ENCODE results near the gene MZT1. TPM values are rescaled to one million over a fixed set of nuclear protein-coding genes. Genes with fewer than 3 reads are reported as not detected.

The MZT1 gene
- total and polyA plus RNA-seq, 9 of the 15 experiments (the other 6 are each of a cell fraction or from before 2014, with no cell fraction given), result 15.3 to 31.6 (median 24.1) TPM

DNA sequence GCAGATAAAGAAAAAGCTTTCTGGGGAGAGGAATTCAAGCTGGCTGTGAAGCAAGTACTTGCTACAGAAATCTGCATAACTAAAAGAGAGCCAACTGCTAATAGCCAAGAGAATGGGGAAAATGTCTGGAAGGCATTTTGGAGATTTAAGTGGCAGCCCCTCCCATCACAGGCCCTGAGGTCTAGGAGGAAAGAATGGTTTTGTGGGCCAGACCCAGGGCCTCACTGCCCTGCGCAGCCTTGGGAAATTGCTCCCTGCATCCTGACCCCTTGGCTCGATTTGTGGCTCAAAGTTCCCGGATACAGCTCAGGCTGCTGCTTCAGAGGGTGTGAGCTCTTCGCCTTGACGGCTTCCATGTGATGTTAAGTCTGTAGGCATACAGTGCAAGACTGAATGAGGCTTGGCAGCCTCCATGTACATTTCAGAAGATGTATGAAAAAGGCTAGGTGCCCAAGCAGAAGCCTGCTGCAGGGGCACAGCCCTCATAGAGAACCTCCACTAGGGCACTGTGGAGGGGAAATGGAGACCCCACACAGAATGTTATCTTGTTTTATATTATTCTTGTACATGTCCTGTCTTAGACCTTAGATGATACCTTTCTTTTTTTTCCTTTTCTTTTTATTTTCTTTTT, 34.4 kb downstream of the MZT1 start:
- H3K4me3 ChIP-seq, result no peak overlapping the region
- no peak for TF ChIP-seq FOSL1 (tag; conservative IDR thresholded peaks at IDR 0.05)
- TF ChIP-seq, protein P1, sequence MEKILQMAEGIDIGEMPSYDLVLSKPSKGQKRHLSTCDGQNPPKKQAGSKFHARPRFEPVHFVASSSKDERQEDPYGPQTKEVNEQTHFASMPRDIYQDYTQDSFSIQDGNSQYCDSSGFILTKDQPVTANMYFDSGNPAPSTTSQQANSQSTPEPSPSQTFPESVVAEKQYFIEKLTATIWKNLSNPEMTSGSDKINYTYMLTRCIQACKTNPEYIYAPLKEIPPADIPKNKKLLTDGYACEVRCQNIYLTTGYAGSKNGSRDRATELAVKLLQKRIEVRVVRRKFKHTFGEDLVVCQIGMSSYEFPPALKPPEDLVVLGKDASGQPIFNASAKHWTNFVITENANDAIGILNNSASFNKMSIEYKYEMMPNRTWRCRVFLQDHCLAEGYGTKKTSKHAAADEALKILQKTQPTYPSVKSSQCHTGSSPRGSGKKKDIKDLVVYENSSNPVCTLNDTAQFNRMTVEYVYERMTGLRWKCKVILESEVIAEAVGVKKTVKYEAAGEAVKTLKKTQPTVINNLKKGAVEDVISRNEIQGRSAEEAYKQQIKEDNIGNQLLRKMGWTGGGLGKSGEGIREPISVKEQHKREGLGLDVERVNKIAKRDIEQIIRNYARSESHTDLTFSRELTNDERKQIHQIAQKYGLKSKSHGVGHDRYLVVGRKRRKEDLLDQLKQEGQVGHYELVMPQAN (IDR thresholded peaks at IDR 0.05; ENCODE audit: borderline replicate concordance), result no peak
- TF ChIP-seq ZNF121 (CRISPR knock-in tag; conservative IDR thresholded peaks at IDR 0.05), result no peak
- TF ChIP-seq DACH1 (IDR thresholded peaks at IDR 0.05; ENCODE audit: partially characterized antibody), result no peak
- no peak for TF ChIP-seq ZSCAN32 (CRISPR knock-in tag; IDR thresholded peaks at IDR 0.05)
- TF ChIP-seq, protein P2, sequence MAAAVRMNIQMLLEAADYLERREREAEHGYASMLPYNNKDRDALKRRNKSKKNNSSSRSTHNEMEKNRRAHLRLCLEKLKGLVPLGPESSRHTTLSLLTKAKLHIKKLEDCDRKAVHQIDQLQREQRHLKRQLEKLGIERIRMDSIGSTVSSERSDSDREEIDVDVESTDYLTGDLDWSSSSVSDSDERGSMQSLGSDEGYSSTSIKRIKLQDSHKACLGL (CRISPR knock-in tag; IDR thresholded peaks at IDR 0.05; ENCODE audit: borderline replicate concordance, poor library complexity, severe bottlenecking), result no peak
- no peak for TF ChIP-seq CTCFL (IDR thresholded peaks at IDR 0.05; ENCODE audit: borderline replicate concordance, insufficient read depth, low read depth, low read length, poor library complexity, severe bottlenecking)
- no peak for TF ChIP-seq FOXJ2 (tag; IDR thresholded peaks at IDR 0.05)
- TF ChIP-seq CHD1 (IDR thresholded peaks at IDR 0.05; ENCODE audit: low read length), result no peak
- TF ChIP-seq GABPB2 (CRISPR knock-in tag; conservative IDR thresholded peaks at IDR 0.05), result no peak
- TF ChIP-seq U2AF1 (optimal IDR thresholded peaks at IDR 0.05; ENCODE audit: low read depth, low read length), result no peak
- no peak for TF ChIP-seq BHLHE40 (IDR thresholded peaks at IDR 0.05; ENCODE audit: low read length)
- TF ChIP-seq SAFB2 (IDR thresholded peaks at IDR 0.05; ENCODE audit: borderline replicate concordance, low read depth, low read length, severe bottlenecking), result no peak
- no peaks in the 10 kb centered on the region for H3K4me1 ChIP-seq (replicated peaks in 1 of 2; ENCODE audit: control insufficient read depth in 2 of 2, insufficient read depth in 2 of 2, low read length in 2 of 2)
- H3K27me3 ChIP-seq (ENCODE audit: control insufficient read depth in 2 of 2, insufficient read depth in 2 of 2, low read length in 2 of 2), result no peaks in the 10 kb centered on the region
- H3K9me1 ChIP-seq (ENCODE audit: control insufficient read depth, insufficient read depth, low read length), result no peaks in the 10 kb centered on the region
- ChIA-PET POLR2A (no interaction called here), CTCF (ENCODE audit: low intra/inter-chr PET ratio) (no interaction called here)
- H2AFZ ChIP-seq (ENCODE audit: low read depth, low read length), result no peak overlapping the region
- no peak overlapping the region for H3K9ac ChIP-seq (ENCODE audit: insufficient read depth in 1 of 2, low read depth in 2 of 2, low read length in 2 of 2)
- intact Hi-C loops (cut with micrococcal nuclease), result no loop called here
- no TSS peak for BruUV-seq (replicated peaks)
- 0% methylated on average over 4 of the region's 5 CpGs for WGBS (ENCODE audit: insufficient coverage, low coverage, missing lambda C conversion rate)
- ATAC-seq (no peak), DNase-seq (ENCODE audit: extremely low read depth in 1 of 4, low spot score in 3 of 4) (no peak), FAIRE-seq (no peak)
- no peaks in the 10 kb centered on the region for H3K79me2 ChIP-seq (ENCODE audit: control insufficient read depth, insufficient read depth, low read length)
- H3K36me3 ChIP-seq (ENCODE audit: control insufficient read depth, insufficient read depth, low read length), result no peaks in the 10 kb centered on the region
- in situ Hi-C loops (cut with MboI), result no loop called here
- H3K27ac ChIP-seq (ENCODE audit: extremely low read depth, low read depth, low read length), result no peak overlapping the region
- H3K4me2 ChIP-seq (ENCODE audit: insufficient read depth, low read length), result no peak overlapping the region
- no peaks in the 10 kb centered on the region for H3K9me3 ChIP-seq (replicated peaks; ENCODE audit: control insufficient read depth, insufficient read depth, low read depth, low read length)
- no peaks in the 10 kb centered on the region for H4K20me1 ChIP-seq (replicated peaks; ENCODE audit: control insufficient read depth, insufficient read depth, low read length)
